Right lung (tissue), 10 donors: ENCODE results near the gene NPIPA1. TPM values are rescaled to one million over a fixed set of nuclear protein-coding genes. Genes with fewer than 3 reads are reported as not detected.
"Not testable (repeated sequence)": the region's sequence is repeated elsewhere in the genome, so short reads cannot be mapped to it uniquely, and the experiment has no call there.

Source experiments
- DNase-seq, 2 donors: peaks; one replicate each; pipeline ENCODE4 v3.0.0-alpha.2; 2013
- long read RNA-seq, 8 donors: transcript quantifications; one replicate each; lab custom pipeline, GENCODE V29; 2026
- polyA plus RNA-seq, 5 donors: library from polyadenylated mRNA; unstranded; fragments of 120-200 nt; gene quantifications; one replicate each; pipeline versions ENCODE4 v1.2.1 to v1.2.3, GENCODE V29; 2013; ENCODE audit warnings: inconsistent platforms in 1 of 5, low replicate concordance in 1 of 5; ENCODE audit not compliant: insufficient read length in 5 of 5, insufficient read depth in 1 of 5

Gene NPIPA1
- polyA plus RNA-seq: 100 to 1,000 TPM; 101 to 182 (median 148) TPM
- long read RNA-seq, donor 1: 0 reads
- long read RNA-seq, donor 2: 0 reads
- long read RNA-seq, donor 3: 0 reads
- long read RNA-seq, donor 4: 0 reads
- long read RNA-seq, donor 5, partial matches to known transcripts: 0 of 1 reads
- long read RNA-seq, donor 5, other reads (novel, unspliced or antisense): 0 of 1 reads
- long read RNA-seq, donor 6: 0 reads
- long read RNA-seq, donor 7: 0 reads
- long read RNA-seq, donor 8: 0 reads

- not testable (repeated sequence) for DNase-seq
Measured at GRCh38 chr16:14937143-14937542, at the start of gene NPIPA1. NPIPA1 (plus strand) TSS chr16:14937443; CDS start chr16:14937443, 0 bp downstream.

GRCh38 chr16:14892111-14892510, 45.1 kb upstream of the NPIPA1 start:
- DNase-seq: not testable (repeated sequence)

GRCh38 chr16:14895382-14895781, 41.9 kb upstream of the NPIPA1 start:
- not testable (repeated sequence) for DNase-seq

GRCh38 chr16:14896023-14896422, 41.2 kb upstream of the NPIPA1 start:
- not testable (repeated sequence) for DNase-seq

GRCh38 chr16:14897006-14897664, 40.1 kb upstream of the NPIPA1 start:
- not testable (repeated sequence) for DNase-seq

- not testable (repeated sequence) for DNase-seq
Measured at GRCh38 chr16:14898162-14898561, 39.1 kb upstream of the NPIPA1 start.

GRCh38 chr16:14903191-14903957, 33.9 kb upstream of the NPIPA1 start:
- DNase-seq: not testable (repeated sequence)

- not testable (repeated sequence) for DNase-seq
Measured at GRCh38 chr16:14909744-14910143, 27.5 kb upstream of the NPIPA1 start.

GRCh38 chr16:14910833-14911629, 26.2 kb upstream of the NPIPA1 start:
- DNase-seq: not testable (repeated sequence)

GRCh38 chr16:14911954-14912353, 25.3 kb upstream of the NPIPA1 start:
- not testable (repeated sequence) for DNase-seq

- DNase-seq: not testable (repeated sequence)
Measured at GRCh38 chr16:14912588-14912987, 24.7 kb upstream of the NPIPA1 start.

- DNase-seq: not testable (repeated sequence)
Measured at GRCh38 chr16:14918504-14918903, 18.7 kb upstream of the NPIPA1 start.

GRCh38 chr16:14919837-14920600, 17.2 kb upstream of the NPIPA1 start:
- DNase-seq: not testable (repeated sequence)

- DNase-seq: not testable (repeated sequence)
Measured at GRCh38 chr16:14922285-14922684, 15.0 kb upstream of the NPIPA1 start.

GRCh38 chr16:14922968-14923367, 14.3 kb upstream of the NPIPA1 start:
- DNase-seq: not testable (repeated sequence)

- DNase-seq: not testable (repeated sequence)
Measured at GRCh38 chr16:14923394-14924088, 13.7 kb upstream of the NPIPA1 start.

GRCh38 chr16:14924359-14924758, 12.9 kb upstream of the NPIPA1 start:
- not testable (repeated sequence) for DNase-seq

GRCh38 chr16:14924982-14925381, 12.3 kb upstream of the NPIPA1 start:
- DNase-seq: not testable (repeated sequence)

GRCh38 chr16:14928064-14928714, 9.1 kb upstream of the NPIPA1 start:
- not testable (repeated sequence) for DNase-seq
